Heart right ventricle (tissue), 16 donors: ENCODE measurements around the gene TBC1D9. TPM values are rescaled to one million over a fixed set of nuclear protein-coding genes. Genes with fewer than 3 reads are reported as not detected.

Experiments
- ATAC-seq, 8 donors: fragments of 200-7000 bp; cut with Tn5 transposase; one replicate each; pipeline ENCODE4 v1.9.1; 2020; ENCODE audit warnings: mild to moderate bottlenecking in 8 of 8, moderate library complexity in 8 of 8, moderate number of reproducible peaks in 1 of 8
- DNase-seq, 2 donors: peaks; one replicate each; pipeline ENCODE4 v3.0.0-alpha.2; 2020
- H3K27ac ChIP-seq, 10 donors: fragments of 200-600 bp; sonication (generic) in 2 of 10; one replicate each; pipeline versions ENCODE4 v1.5.0 to v1.8.0; 2020 to 2022; ENCODE audit warnings: mild to moderate bottlenecking in 3 of 10
- H3K27me3 ChIP-seq, 7 donors: fragments of 200-600 bp; one replicate each; pipeline ENCODE4 v1.8.0; 2021 to 2022; ENCODE audit warnings: mild to moderate bottlenecking in 2 of 7
- H3K36me3 ChIP-seq, 9 donors: fragments of 200-600 bp; sonication (generic) in 1 of 9; one replicate each; pipeline versions ENCODE4 v1.5.0 to v1.8.0; 2020 to 2022; ENCODE audit warnings: mild to moderate bottlenecking in 2 of 9
- H3K4me1 ChIP-seq, 9 donors: fragments of 200-600 bp; sonication (generic) in 1 of 9; one replicate each; pipeline versions ENCODE4 v1.5.0 to v1.8.0; 2020 to 2022; ENCODE audit warnings: mild to moderate bottlenecking in 4 of 9
- H3K4me3 ChIP-seq, 10 donors: fragments of 200-600 bp; sonication (generic) in 2 of 10; one replicate each; pipeline versions ENCODE4 v1.5.0 to v1.8.0; 2020 to 2022; ENCODE audit warnings: mild to moderate bottlenecking in 7 of 10, moderate library complexity in 2 of 10
- H3K9me3 ChIP-seq, 11 donors: fragments of 200-600 bp in 10 of 11; sonication (generic) in 2 of 11; one replicate each; pipeline versions ENCODE4 v1.5.0 to v1.8.0; 2013 to 2022; ENCODE audit warnings: mild to moderate bottlenecking in 2 of 11, control low read depth in 1 of 11, moderate library complexity in 1 of 11
- CTCF ChIP-seq, 9 donors: fragments of 200-600 bp; sonication (generic) in 2 of 9; IDR thresholded peaks; one replicate each; pipeline versions ENCODE4 v1.5.0 to v1.8.0; 2021 to 2022; ENCODE audit warnings: antibody characterized with exemption in 9 of 9, mild to moderate bottlenecking in 5 of 9, moderate library complexity in 1 of 9
- WGBS, 2 donors: extraction: QIAGEN DNeasy Blood & Tissue Kit; methylation state at CpG; one replicate each; pipeline ENCODE4 v1.1.7; 2013; ENCODE audit warnings: inconsistent platforms in 1 of 2; 5-methylcytosine and 5-hydroxymethylcytosine counted together
- intact Hi-C, 10 donors: fragments of 100-400 bp; cut with DNase I; formaldehyde crosslinking; loops; one replicate each; pipeline versions ENCODE4 v1.11.1 to v1.14.2; 2022
- polyA plus RNA-seq, 2 donors: library from polyadenylated mRNA; stranded (reverse); fragments of 200-250 nt; gene quantifications; one replicate each; pipeline ENCODE4 v1.2.3, GENCODE V29; 2013
- total RNA-seq, 10 donors: library from RNA; stranded (reverse); fragmentation: NEBNext Ultra II Directional in 3 of 10; extraction: Animal tissue kit (Norgen Biotek cat#: 25700) in 3 of 10; gene quantifications; one replicate each; pipeline versions ENCODE4 v1.2.1 to v1.2.4, GENCODE V29; 2021 to 2023
- donor health status: Arrhythmogenic right ventricular cardiomyopathy.
- donor health status: ischemic (EF 13 %, LVEDD 7.1; RV severe dilation, severe dysfunction).
- donor health status: healthy with polysubstance abuse.
- donor health status: DM: no; HTN: yes; CAD: no.
- donor health status: DM: no; HTN: no; CAD: no.
- donor health status: ischemic (EF 25% LVEDD 6.9; RV normal size, moderate dysfunction).
- donor health status: ischemic (EF 25% LVEDD 5.7; RV mildly dilated, moderate dysfunction).
- donor health status: healthy.
- donor health status: DM: yes; HTN: yes; CAD: no.
- donor health status: Ischemic cardiomyopathy.
- donor health status: ischemic (EF 35%, LVEDD 5.7; RV mildly dilated, moderate dysfunction).
- donor health status: nonischemic (EF 11% LVEDD 7.7; RV severe dilation, severe dysfunction).
- donor health status: DM: yes; HTN: yes; CAD: no.
- donor health status: PGD.
- donor health status: ischemic (EF 29% LVEDD 5.4; RV normal size, mild dysfunction).
- donor health status: nonischemic (EF 23%, LVEDD 6.1; RV moderate dilation, normal function).

The TBC1D9 gene
- total and polyA plus RNA-seq, 12 donors = 4.4 to 20.3 (median 14.4) TPM

GRCh38 chr4:140680686-140681085 lies 75.5 kb downstream of the TBC1D9 start:
- WGBS, 2 donors = 91 to 100% methylated on average over 1 of the region's 1 CpG
- Histone ChIP-seq H3K27me3 (no peaks in the 10 kb centered on the region), H3K36me3 (peaks cover 0 to 81% (median 31%) of the 10 kb centered on the region in 9 donors), H3K4me3 (no peak overlapping the region), H3K9me3 (no peaks in the 10 kb centered on the region), H3K4me1 (no peaks in the 10 kb centered on the region), H3K27ac (no peak overlapping the region)
- intact Hi-C loops = no loop called here
- DNase-seq (no peak), ATAC-seq (no peak)
- TF ChIP-seq CTCF (IDR thresholded peaks at IDR 0.05) = no peak

- Histone ChIP-seq H3K9me3 (no peaks in the 10 kb centered on the region), H3K27ac (no peak overlapping the region), H3K4me3 (no peak overlapping the region), H3K36me3 (peaks cover 0 to 81% (median 27%) of the 10 kb centered on the region in 9 donors), H3K4me1 (no peaks in the 10 kb centered on the region), H3K27me3 (no peaks in the 10 kb centered on the region)
- 94 to 95% methylated on average over 3 of the region's 3 CpGs for WGBS, 2 donors
- intact Hi-C loops = no loop called here
- ATAC-seq = no peak
- TF ChIP-seq CTCF (IDR thresholded peaks at IDR 0.05) = no peak
- DNase-seq = no peak
These were observed 76.6 kb downstream of the TBC1D9 start for GRCh38 chr4:140679576-140679975.

GRCh38 chr4:140675599-140676231 lies 80.5 kb downstream of the TBC1D9 start:
- Histone ChIP-seq H3K36me3 (peaks cover 0 to 85% (median 27%) of the 10 kb centered on the region in 9 donors), H3K27me3 (no peaks in the 10 kb centered on the region), H3K4me1 (no peaks in the 10 kb centered on the region), H3K4me3 (no peak overlapping the region), H3K9me3 (no peaks in the 10 kb centered on the region), H3K27ac (no peak overlapping the region)
- 81 to 90% methylated on average over 4 of the region's 4 CpGs for WGBS, 2 donors
- intact Hi-C loops = no loop called here
- DNase-seq (no peak), ATAC-seq (no peak)
- no peak for TF ChIP-seq CTCF (IDR thresholded peaks at IDR 0.05)

- Histone ChIP-seq H3K4me1 (no peaks in the 10 kb centered on the region), H3K27ac (no peak overlapping the region), H3K27me3 (no peaks in the 10 kb centered on the region), H3K36me3 (peaks cover 0 to 96% (median 33%) of the 10 kb centered on the region in 9 donors), H3K9me3 (no peaks in the 10 kb centered on the region), H3K4me3 (no peak overlapping the region)
- ATAC-seq = no peak
- intact Hi-C loops = no loop called here
- WGBS, 2 donors = 52 to 64% methylated on average over 3 of the region's 3 CpGs
- DNase-seq = no peak
- no peak for TF ChIP-seq CTCF (IDR thresholded peaks at IDR 0.05)
These were observed 82.5 kb downstream of the TBC1D9 start for GRCh38 chr4:140673729-140674128.
